Kidney (tissue), 14 donors: Measurements from ENCODE around the gene CCDC86. TPM values are rescaled to one million over a fixed set of nuclear protein-coding genes. Genes with fewer than 3 reads are reported as not detected.
A peak's percentile ranks its signal among the peaks of the same experiment; 100 is the strongest.

ENCODE experiments used
- DNase-seq, 5 donors: peaks; one replicate each; pipeline ENCODE4 v3.0.0-alpha.2; 2013 to 2020
- FAIRE-seq: peaks from 2 replicates; lab custom pipeline; 2012; peaks lifted over from hg19 to GRCh38; lab: Jason Lieb, UNC
- H3K27ac ChIP-seq, 2 donors: one replicate each; pipeline ENCODE4 v1.7.0; 2013; ENCODE audit warnings: low read depth in 2 of 2, low read length in 2 of 2, inconsistent platforms in 1 of 2
- H3K27me3 ChIP-seq: one replicate; pipeline ENCODE4 v1.7.1; 2013; ENCODE audit warnings: low read length, inconsistent platforms; ENCODE audit not compliant: control insufficient read depth, insufficient read depth
- H3K36me3 ChIP-seq, 3 donors: one replicate each; pipeline versions ENCODE4 v1.7.0 to v1.7.1; 2013; ENCODE audit warnings: low read length in 3 of 3, control low read depth in 1 of 3, inconsistent platforms in 1 of 3; ENCODE audit not compliant: insufficient read depth in 3 of 3, control insufficient read depth in 2 of 3
- H3K4me1 ChIP-seq, 3 donors: one replicate each; pipeline versions ENCODE4 v1.7.0 to v1.7.1; 2013; ENCODE audit warnings: low read length in 3 of 3, inconsistent platforms in 1 of 3, low read depth in 1 of 3; ENCODE audit not compliant: control insufficient read depth in 2 of 3, insufficient read depth in 2 of 3
- H3K4me3 ChIP-seq, 3 donors: one replicate each; pipeline versions ENCODE4 v1.7.0 to v1.8.1; 2013; ENCODE audit warnings: low read length in 3 of 3, control low read depth in 1 of 3, inconsistent platforms in 1 of 3
- H3K9ac ChIP-seq, 3 donors: one replicate each; pipeline versions ENCODE4 v1.7.0 to v1.7.1; 2013; ENCODE audit warnings: low read length in 3 of 3, control low read depth in 1 of 3, inconsistent platforms in 1 of 3
- H3K9me3 ChIP-seq, 3 donors: one replicate each; pipeline versions ENCODE4 v1.7.0 to v1.7.1; 2013; ENCODE audit warnings: low read length in 3 of 3, control low read depth in 1 of 3, inconsistent platforms in 1 of 3; ENCODE audit not compliant: control insufficient read depth in 2 of 3, insufficient read depth in 1 of 3
- intact Hi-C: fragments of 100-400 bp; cut with DNase I; formaldehyde crosslinking; loops from one replicate; pipeline ENCODE4 v1.11.1; 2022
- polyA plus RNA-seq: library from polyadenylated mRNA; stranded (reverse); fragments of 350-450 nt; fragmentation: Illumina TruSeq; extraction: RNeasy Lipid Tissue Mini Kit (QIAGEN cat#74804); gene quantifications from one replicate; pipeline ENCODE4 v1.2.3, GENCODE V29; 2014; ENCODE audit warnings: low read depth, low replicate concordance; ENCODE audit not compliant: insufficient read depth
- total RNA-seq: library from RNA; stranded (reverse); fragmentation: NEBNext Ultra II Directional; extraction: Animal tissue kit (Norgen Biotek cat#: 25700); gene quantifications from one replicate; pipeline ENCODE4 v1.2.1, GENCODE V29; 2021
- TF ChIP-seq, protein P1 (sequence below): IDR thresholded peaks from 3 replicates; pipeline ENCODE4 v1.5.1; 2012; ENCODE audit warnings: mild to moderate bottlenecking, moderate library complexity, borderline replicate concordance; ENCODE audit not compliant: insufficient read depth; ENCODE audit errors: extremely low read depth
- donor health status: control.
- donor health status: control.
- donor health status: control.
- donor health status: control.
- donor health status: control.
- donor health status: DM: yes; HTN: yes; CAD: no.
- donor health status: Normal renal cell carcinoma (clear cell type).

The CCDC86 gene
- total and polyA plus RNA-seq, 2 donors from 2014 or later, result 15.9 to 18.9 TPM

- DNase-seq (peak in 1 of 5 donors; percentile 22), FAIRE-seq (no peak)
- no peak overlapping the region for H3K4me3 ChIP-seq
- no peaks in the 10 kb centered on the region for H3K4me1 ChIP-seq
- no peaks in the 10 kb centered on the region for H3K27me3 ChIP-seq
- H3K9ac ChIP-seq, result no peak overlapping the region
- H3K36me3 ChIP-seq, result peaks cover 0 to 9% (median 0%) of the 10 kb centered on the region in 3 donors
- TF ChIP-seq, protein P1, sequence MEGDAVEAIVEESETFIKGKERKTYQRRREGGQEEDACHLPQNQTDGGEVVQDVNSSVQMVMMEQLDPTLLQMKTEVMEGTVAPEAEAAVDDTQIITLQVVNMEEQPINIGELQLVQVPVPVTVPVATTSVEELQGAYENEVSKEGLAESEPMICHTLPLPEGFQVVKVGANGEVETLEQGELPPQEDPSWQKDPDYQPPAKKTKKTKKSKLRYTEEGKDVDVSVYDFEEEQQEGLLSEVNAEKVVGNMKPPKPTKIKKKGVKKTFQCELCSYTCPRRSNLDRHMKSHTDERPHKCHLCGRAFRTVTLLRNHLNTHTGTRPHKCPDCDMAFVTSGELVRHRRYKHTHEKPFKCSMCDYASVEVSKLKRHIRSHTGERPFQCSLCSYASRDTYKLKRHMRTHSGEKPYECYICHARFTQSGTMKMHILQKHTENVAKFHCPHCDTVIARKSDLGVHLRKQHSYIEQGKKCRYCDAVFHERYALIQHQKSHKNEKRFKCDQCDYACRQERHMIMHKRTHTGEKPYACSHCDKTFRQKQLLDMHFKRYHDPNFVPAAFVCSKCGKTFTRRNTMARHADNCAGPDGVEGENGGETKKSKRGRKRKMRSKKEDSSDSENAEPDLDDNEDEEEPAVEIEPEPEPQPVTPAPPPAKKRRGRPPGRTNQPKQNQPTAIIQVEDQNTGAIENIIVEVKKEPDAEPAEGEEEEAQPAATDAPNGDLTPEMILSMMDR, result no peak
- intact Hi-C loops, result no loop called here
- no peaks in the 10 kb centered on the region for H3K9me3 ChIP-seq
- H3K27ac ChIP-seq, result no peak overlapping the region
Measured at GRCh38 chr11:60876168-60876485, 34.2 kb downstream of the CCDC86 start.

DNA sequence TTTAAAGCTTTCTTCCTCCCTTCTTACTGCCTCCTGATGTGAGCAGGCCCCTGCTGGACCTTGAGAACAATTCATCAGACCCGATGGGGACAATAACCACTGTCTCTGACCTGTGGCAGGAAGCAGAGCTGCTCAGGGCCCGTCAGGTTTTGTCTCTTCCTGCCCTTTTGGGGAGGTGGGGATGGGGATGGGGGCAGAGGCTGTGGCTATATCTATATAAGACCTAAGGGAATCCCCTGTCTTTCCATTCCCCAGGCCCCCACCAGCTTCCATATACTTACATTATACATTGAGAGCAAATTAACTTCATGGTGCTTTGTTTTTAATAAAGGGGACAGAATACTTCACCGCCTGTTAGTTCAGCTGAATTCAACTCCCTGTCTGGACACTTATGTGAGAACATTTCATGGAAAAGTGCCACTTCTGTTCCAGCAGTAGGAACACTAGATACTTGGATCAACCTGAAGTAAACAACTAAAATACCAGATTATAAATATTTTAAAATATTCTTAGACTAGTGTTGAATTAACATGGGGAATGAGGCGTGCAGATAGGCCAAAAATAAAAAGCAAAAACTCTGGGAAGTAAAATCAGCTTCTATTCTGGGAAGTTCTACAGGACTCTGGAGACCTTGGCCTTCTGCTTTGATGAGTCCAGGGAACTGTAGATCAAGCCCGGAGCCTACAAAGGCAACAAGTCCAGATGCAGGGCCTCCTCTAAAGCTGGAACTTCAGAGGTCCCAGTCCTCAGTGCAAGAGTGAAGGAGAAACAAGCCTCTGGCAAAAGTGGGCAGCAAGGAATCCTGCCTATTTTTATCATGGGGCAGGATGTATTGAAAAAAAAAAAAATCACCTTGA lies 36.6 kb downstream of the CCDC86 start:
- Histone ChIP-seq H3K9ac (no peak overlapping the region), H3K4me3 (no peak overlapping the region), H3K9me3 (no peaks in the 10 kb centered on the region), H3K4me1 (no peaks in the 10 kb centered on the region), H3K27me3 (no peaks in the 10 kb centered on the region), H3K36me3 (peaks cover 0 to 9% (median 0%) of the 10 kb centered on the region in 3 donors), H3K27ac (no peak overlapping the region)
- TF ChIP-seq, protein P1, result no peak
- intact Hi-C loops, result no loop called here
- no peak for FAIRE-seq
- DNase-seq, result no peak

DNA sequence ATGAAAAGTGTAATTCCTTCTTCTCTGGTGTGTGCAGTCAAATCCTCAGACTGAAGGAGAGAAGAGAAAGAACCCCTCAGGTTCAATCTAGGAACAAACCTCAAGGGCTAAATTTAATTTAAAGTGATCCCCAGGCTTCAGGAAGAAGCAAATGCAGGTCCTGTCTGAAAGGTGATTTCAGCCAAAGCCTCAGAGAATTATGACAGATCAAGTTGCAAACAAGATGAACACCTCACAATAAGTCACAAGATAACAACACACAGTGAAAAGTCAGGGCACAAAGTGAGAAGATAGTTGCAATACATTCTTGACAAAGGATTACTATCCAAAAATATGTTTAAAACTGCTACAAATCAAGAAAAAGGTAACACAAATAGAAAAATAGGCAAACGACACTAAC lies 37.2 kb downstream of the CCDC86 start:
- TF ChIP-seq, protein P1, result no peak
- Histone ChIP-seq H3K4me1 (no peaks in the 10 kb centered on the region), H3K9me3 (no peaks in the 10 kb centered on the region), H3K9ac (no peak overlapping the region), H3K27me3 (no peaks in the 10 kb centered on the region), H3K27ac (no peak overlapping the region), H3K36me3 (peaks cover 0 to 9% (median 0%) of the 10 kb centered on the region in 3 donors), H3K4me3 (no peak overlapping the region)
- DNase-seq (no peak), FAIRE-seq (no peak)
- intact Hi-C loops, result no loop called here
